Stimulated activated CD4-positive, alpha-beta T cell treated with anti-CD3 and anti-CD28 coated beads, Interleukin-4, amount 100 ng/mL, for 24 hours (primary cell): Measurements from ENCODE around the gene FADD.

Experiments
- DNase-seq: peaks from one replicate; pipeline ENCODE4 v3.0.0-alpha.2; 2020

The FADD gene

GRCh38 chr11:70240337-70240736 is 37.2 kb downstream of the FADD start:
- DNase-seq: no peak

GRCh38 chr11:70241709-70242108 is 38.6 kb downstream of the FADD start:
- DNase-seq: no peak

DNA sequence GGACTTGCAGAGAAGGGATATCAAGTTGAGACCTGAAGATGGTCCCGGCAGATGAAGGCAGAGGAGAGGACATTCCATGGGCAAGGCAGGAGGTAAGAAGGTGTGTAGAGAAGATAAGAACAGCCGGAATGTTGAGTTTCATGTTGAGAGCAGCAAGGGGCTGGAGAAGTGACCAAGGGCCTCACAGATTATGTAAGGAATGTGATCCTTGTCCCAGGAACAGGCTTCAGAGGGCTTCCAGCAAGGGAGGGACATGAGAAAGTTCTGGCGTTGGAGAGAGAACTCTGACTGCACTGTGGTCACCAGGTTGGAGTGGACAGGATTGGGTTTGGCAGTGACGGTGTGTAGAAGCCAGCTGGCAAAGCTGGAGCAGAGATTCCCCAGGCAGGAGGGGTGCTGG is 39.8 kb downstream of the FADD start:
- DNase-seq: no peak

DNA sequence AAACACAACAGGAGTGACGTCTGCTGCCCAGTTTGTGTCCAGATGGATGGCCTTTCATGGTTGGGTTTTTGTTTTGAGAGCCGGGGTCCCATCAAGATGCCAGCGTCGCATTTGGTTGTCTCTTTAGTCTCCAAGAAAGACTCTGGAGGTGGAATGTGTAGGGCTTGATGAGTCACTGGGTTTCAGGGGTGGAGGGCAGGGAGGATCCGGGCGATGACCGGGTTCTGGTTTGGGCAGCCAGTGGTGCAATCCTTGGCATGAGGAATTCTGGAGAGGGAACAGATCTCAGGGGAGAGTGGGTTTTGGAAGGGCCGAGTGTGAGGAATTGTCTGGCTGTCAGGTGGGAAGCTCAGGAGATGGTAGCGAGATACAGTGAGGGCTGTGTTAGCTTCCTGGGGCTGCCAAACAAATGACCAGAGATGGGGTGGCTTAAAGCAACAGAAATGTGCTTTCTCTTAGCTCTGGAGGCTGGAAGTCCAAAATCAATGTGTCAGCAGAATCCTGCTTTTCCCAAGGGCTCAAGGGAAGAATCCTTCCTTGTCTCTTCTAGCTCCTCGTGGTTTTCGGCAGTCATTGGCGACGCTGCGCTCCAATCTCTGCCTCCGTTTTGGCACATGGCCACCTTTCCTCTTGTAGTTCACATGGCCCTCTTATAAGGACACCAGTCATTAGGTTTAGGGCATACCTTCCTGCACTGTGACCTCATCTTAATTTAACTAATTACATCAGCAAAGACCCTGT is 41.0 kb downstream of the FADD start:
- DNase-seq: no peak

DNA sequence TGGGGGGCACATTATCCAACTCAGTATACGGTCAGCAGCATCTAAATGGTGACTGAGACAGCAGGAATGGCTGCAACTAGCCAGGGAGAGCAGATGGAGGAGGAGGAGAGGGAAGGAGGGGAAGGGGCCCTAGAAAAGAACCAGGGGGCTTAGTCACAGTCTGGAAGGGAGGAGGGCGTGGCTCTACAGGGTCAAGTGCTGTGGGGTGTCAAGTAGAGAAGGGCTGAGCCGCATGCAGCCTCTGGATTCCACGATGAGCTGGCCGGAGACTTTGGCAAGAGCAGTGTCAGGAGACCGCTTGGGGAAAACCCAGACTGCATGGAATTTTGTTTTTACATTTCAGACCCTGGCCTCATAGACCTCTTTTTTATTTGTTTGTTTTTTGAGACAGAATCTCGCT is 41.6 kb downstream of the FADD start:
- no peak for DNase-seq

- no peak for DNase-seq
These were observed 43.1 kb downstream of the FADD start for GRCh38 chr11:70246196-70246595.

DNA sequence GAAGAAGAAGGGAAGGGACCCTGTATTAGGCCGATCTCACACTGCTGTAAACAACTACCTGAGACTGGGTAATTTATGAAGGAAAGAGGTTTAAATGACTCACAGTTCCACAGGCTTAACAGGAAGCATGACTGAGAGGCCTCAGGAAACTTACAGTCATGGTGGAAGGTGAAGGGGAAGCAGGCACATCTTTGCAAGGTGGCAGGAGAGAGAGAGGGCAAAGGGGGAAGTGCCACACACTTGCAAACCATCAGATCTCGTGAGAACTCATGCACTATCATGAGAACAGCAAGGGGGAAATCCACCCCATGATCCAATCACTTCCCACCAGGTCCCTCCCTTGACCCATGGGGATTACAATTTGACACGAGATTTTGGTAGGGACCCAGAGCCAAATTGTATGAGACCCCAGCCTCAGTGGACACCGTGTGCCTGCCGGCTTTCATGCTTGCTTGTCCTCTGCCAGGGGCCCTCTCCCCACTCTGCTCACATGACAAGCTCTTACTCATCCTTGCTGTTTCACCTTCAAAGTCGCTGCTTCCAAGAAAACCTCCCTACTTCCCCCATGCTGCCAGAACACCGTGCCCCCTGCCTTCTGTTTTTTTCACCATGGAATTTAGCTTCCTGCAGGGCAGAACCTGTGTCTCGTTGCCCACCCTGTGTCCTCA is 44.1 kb downstream of the FADD start:
- DNase-seq: no peak

DNA sequence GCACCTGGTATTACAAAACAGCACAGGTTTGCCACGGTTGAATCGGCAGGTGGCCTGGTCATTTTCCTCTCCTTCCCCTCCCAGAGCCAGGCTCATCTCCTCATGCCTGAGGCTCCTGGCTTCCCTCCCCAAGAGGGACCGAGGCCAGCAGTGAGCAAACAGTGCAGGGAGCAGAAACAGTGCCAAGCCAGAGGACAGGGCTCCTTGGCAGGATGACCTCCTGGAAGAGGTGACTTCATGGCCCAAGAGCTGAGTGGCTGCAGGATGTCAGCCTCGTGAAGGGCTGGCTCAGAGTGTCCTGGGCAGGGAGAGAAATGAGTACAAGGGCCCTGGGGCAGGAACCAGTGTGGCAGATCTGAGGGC is 44.6 kb downstream of the FADD start:
- DNase-seq: no peak

DNA sequence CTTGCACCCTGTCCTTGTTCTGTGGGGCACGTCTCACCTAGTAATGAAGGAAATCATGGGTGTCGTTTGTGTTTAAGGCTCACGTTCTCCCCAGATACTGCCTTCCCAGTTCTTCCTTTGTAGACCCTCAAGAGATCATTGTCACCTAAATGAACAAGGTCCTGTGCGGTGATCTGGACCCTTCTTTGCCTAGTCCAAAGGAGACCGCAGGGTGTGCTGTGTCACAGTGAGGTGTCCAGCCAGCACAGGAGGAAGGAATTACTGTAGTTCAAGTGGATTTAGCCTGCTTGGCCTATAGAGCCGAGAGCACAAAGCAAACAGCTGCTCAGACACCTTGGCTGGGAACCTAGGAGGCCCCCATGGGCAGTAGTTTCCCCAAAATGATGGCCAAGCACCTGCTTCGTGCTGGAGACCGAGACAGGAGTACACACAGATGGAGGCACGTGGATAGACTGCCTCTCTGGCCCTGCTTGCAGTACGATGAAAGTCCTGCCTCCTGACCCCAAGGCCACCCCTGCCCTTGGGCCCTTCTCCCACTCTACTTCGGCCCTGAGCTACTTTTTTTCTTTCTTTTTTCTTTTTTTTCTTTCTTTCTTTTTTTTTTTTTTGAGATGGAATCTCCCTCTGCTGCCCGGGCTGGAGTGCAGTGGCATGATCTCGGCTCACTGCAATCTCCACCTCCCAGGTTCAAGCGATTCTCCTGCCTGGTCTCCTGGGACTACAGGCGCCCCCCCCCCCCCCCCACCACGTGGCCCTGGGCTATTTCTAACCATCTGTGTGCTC is 48.0 kb downstream of the FADD start:
- DNase-seq: no peak

DNA sequence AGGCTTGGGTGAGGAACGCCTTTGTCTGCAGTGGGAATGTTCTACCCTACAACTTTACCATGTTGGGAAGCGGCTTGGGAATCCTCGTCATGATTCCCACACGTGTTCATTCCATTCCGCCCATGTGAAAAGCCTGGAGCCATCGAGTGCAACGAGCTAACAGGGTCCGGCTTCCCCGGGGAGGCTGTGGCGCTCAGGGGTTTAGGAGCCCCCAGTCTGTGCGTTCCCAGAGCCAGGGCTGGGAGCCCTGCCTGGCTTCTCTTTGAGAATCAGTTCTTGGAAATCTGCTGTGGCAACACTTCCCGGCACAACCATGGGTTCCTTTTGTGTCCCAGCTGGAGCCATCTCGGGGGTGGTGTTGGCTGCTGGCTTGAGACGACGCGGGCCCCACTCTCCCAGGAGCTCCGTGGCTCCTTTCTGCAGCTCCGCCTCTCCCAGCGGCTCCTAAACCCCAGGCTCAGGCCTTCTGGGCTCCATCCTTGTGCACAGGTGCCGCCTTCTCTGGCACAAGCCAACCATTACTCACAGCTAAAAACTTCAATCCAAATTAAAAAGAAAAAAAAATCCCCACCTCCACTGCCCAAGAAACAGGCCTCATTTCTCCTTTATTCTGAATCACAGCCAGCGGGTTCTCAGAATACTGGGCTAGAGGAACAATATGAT is 48.7 kb downstream of the FADD start:
- DNase-seq: no peak

GRCh38 chr11:70252844-70253243 is 49.7 kb downstream of the FADD start:
- DNase-seq: no peak

DNA sequence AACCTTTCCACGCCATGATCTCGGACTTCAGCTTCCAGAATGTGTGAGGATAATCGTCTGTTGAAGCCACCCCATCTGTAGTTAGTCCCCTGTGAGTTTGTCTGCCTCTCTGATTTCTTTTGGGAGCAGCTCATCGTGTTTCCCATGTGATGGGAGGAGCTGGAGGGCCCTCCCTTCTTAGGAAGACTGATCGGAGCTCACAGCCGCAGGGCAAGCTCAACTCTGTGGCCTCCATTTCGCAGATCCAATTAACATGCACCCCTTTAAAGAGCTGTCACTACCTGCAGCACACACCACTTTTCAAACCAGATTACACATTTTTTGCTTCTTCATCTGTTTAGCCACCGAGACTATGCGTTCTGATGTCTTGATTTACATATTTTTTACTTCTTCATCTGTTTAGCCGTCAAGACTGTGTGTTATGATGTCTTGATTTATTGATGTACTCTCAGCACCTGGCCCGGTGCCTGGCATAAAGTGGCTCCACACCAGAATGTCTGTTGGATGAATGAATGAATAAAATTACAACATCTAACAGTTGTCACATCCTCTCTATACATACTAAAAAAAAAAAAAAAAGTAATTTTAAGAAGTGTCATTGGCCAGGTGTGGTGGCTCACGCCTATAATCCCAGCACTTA is 52.5 kb downstream of the FADD start:
- DNase-seq: no peak
